CD4-positive, alpha-beta T cell treated with Interleukin-12 subunit alpha and Interleukin-12 subunit beta, for 1 hour (primary cell): Measurements from ENCODE around the gene POLD4.
A peak's percentile ranks its signal among the peaks of the same experiment; 100 is the strongest.

Source experiments
- DNase-seq: peaks from one replicate; pipeline ENCODE4 v3.0.0-alpha.2; 2020

Gene POLD4

DNA sequence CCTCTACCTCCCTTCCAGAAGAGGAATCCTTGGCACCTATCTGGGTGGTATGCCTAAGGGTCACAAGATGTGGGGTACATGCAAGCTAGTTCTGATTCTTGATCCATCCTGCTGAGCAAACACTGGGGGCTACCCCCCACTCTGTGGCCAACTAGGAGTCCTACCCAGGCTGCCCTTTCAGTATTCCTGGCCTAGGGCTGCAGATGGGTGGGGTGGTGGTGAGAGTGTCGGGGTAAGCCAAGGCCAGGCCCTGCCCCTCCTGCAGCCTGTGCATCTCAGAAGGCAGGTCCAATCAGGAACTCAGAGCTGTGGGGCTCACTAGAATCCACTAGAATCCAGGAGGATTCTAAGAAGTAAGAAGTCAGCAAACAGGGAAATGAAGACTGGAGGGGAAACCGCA, 39.1 kb downstream of the POLD4 start:
- DNase-seq, result no peak

DNA sequence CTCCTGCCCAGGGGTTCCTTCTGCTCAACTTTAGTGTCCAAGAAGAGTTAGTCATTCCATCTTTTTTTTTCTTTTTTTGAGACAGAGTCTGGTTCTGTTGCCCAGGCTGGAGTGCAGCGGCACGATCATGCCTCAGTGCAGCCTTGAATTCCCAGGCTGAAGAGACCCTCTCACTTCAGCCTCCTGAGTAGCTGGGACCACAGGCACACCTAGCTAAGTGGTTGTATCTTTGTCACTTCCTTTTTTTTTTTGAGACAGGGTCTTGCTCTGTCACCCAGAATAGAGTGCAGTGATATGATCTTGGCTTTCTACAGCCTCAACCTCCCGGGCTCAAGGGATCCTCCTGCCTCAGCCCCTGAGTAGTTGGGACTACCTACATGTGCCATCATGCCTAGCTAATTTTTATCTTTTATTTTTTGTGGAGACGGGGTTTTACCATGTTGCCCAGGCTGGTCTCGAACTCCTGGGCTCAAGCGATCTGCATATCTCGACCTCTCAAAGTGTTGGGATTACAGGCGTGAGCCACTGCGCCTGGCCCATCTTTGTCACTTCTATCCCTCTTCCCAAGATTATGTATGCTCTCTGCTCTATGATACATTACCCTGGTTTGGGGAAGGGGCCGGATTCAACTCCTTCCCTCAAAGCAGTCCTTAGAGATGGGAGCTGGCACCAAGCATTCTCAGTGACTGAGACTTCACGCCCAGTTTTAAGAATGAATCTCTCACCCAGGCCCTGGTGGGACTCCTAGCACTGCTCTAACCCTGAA, 40.0 kb downstream of the POLD4 start:
- DNase-seq, result no peak

DNA sequence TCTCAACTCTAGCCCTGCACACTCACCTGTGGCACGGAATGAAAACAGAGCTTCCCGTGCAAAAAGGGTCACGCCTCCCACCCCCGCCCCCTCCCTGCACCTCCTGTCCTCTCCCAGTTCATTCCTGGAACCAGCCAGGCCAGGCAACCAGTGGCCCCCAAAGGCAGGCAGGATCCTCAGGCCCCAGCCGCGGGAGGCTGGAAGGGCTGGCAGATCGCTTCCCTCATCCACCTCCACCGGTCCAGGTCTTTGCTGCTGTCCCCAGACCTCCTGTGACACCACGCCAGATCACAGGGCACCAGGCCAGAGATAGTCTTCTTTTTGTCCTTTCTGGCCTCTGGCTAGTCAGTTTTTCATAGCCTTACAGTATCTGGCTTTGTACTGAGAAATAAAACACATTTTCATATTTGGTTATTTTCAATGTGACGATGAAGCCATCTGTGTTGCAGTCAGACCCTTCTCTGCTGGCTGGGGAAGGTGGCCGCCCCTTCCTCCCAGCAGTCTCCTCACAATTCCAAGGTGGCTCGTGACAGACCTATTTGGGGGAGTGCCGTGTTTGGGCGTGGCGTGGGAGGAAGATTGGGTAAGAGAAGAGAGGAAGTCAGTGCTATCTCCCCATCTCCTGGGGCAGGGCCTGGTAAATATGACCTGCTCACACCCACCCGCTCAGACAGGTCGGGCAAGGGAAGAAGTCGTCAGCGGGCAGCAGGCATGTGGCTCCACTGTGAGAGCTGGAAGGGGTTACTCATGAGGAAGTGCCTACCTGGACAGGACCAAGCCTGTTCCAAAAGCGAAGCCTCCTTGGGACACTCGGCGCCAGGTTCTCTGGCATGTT, 40.9 kb downstream of the POLD4 start:
- DNase-seq, result peak; percentile 58

DNA sequence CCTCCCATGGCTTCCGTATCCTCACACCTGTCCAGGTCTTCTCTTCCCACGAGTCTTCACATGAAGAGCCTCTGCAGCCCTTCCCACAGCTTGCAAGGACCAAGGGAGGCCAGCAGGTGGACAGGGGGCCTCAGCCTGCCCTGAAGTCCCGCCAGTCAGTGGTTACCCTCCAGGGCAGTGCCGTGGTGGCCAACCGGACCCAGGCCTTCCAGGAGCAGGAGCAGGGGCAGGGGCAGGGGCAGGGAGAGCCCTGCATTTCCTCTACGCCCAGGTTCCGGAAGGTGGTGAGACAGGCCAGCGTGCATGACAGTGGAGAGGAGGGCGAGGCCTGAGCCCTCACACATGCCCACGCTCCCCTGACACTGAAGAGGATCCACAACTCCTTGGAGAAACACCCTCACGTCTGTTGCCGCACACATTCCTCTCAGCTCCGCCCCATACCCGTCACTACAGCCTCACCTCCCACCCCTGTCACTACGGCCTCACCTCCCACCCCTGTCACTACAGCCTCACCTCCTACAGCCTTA, 41.7 kb downstream of the POLD4 start:
- DNase-seq, result peak; percentile 27

DNA sequence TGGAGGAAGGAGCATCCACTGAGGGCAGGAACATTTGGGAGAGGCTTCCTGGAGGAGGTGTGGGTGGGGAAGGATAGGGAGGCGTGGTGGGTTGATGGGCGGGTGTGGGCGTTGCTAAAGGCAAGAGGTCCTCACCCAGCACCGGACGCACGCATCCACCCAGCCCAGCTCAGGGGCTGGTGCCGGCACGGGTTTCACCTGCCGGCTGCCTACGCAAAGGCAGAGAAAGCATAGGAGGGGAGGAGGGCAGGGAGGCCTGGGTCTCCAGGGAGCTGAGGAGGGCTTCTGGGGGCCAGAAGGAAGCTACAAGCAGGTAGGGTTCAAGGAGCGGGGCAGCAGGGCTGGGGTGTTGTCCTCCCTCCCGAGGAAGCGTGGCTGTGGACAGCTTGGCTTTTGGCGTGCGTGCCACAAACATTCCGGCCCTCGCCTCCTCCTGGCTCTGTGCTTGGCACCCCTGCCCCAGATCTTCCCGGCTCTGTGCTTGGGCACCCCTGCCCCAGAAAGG, 42.2 kb downstream of the POLD4 start:
- no peak for DNase-seq

DNA sequence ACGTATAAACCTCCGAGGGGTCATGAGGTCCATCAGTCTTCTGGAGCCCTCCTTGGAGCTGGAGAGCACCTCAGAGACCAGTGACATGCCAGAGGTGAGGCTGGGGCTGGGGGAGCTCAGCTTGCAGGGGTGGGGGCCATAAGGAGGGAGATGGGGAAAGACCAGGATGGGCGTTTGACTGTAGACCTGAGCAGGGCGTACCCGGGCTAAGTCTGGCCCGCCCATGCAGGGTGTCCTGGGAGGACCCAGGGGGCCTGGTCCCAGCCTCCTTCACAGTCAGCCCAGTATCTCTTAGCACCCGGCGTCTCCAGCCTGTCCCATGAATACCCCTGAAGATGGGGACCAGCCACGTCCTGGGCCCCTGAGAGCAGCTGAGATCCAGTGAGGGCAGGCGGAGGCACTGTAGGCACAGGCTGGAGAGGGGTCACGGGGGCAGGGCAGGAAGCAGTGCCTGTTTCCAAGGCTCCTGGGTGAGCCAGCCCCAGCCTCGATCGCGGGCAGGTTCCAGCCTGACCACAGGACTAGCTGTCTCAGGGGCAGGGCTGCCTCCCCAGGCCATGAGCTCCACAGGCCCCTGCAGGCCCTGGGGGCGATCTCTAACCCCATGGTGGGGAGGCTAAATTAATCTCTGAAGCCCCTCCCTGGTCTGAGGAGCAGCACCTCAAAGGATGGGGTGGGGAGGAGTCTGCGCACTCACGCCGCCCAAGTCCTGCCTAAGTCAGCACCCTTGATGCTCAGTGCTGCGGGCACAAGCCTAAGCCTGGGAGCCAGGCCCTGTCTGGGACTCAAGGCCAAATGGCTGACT, 42.9 kb downstream of the POLD4 start:
- no peak for DNase-seq

DNA sequence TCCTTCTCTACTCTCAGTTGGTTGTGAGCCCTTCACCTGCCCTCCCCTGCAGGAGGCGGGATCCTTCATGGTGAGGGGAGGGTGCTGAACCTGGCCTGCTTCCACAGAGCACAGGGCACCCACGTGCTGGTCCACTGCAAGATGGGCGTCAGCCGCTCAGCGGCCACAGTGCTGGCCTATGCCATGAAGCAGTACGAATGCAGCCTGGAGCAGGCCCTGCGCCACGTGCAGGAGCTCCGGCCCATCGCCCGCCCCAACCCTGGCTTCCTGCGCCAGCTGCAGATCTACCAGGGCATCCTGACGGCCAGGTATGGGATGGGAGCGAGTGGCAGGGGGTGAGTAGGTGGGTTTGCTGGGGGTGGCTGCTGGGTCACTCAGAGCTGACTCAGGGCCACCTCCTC, 43.7 kb downstream of the POLD4 start:
- no peak for DNase-seq

DNA sequence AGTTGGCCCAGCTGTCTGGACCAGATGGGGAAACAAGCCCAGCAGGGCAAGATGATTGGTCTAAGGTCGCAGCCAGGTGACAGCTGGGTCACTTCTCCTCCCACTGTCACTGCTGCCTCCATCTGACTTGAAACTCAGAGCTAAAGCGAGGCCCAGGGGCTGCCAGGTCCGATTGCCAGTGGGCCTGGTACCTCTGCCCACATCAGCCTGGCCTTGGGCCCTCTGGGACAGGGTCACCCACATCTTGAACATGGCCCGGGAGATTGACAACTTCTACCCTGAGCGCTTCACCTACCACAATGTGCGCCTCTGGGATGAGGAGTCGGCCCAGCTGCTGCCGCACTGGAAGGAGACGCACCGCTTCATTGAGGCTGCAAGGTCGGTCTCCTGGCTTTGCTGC, 44.2 kb downstream of the POLD4 start:
- DNase-seq, result no peak

DNA sequence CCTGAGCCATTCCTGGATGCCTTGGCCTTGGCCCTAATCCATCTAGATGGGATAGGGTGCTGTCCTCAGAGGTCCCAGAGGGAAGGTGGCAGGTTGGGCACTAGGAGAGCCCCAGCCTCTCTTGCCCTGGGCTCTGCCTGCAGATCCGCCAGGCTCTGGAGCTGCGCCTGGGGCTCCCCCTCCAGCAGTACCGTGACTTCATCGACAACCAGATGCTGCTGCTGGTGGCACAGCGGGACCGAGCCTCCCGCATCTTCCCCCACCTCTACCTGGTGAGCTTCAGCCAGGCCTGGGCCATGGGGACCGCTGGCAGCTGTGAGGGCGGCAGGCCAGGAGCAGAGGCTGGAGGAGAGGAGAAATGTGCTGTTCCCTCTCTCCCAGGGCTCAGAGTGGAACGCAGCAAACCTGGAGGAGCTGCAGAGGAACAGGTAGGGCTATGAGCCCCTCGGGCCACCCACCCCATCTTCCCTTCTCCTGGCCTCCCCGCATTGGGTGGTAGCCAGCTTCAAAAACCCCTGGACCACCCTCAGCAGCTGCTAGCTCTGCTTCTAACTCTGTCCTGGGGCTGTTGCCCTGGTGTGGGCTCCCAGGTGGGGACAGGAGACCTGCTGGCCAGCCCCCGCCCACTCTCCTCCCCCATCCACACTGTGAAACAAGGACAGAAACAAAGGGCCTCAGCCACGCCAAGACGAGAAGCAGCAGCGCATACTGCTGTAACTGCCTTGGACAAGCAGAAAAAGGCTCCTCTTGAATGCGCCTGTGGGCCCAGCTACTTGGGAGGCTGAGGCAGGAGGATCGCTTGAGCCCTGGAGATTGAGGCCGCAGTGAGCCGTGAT, 45.1 kb downstream of the POLD4 start:
- DNase-seq, result no peak

DNA sequence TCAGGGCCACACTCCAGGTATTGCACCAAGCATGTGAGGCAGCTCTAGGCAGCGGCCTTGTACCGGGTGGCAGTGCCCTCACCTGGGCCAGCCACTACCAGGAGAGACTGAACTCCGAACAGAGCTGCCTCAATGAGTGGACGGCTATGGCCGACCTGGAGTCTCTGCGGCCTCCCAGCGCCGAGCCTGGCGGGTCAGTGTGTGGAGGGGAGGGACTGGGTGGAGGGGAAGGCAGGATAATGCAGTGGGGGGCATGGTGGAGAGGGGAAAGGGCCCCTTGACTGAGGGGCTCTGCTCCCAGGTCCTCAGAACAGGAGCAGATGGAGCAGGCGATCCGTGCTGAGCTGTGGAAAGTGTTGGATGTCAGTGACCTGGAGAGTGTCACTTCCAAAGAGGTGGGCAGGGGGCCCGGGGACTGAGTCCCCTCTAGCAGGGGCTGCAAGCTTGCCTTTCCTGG, 45.8 kb downstream of the POLD4 start:
- no peak for DNase-seq

DNA sequence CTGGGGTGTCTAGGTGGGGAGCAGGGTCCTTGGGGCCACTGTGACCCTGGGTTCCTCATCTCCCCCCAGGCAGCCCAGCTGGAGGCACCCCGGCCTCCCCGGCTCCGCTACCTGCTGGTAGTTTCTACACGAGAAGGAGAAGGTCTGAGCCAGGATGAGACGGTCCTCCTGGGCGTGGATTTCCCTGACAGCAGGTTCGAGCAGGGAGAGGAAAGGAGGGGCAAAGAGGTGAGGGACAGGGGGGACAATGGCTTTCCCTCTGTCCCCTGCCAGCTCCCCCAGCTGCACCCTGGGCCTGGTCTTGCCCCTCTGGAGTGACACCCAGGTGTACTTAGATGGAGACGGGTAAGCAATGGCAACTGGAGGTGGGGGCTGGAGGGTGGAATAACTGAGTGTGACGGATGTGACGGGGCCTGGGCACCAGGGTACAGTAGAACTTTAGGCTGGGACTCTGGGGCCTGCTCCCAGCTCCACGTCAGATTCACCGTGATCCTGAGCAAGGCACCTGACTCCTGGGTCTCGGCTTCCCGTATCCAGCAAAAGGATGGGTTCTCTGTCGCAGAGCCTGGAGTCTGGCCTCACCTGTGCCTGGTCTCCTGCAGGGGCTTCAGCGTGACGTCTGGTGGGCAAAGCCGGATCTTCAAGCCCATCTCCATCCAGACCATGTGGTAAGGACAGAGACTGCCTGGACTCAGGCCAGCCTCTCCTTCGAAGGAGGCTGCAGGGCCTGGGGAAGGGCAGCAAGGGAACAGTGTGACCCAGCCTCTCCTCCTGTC, 46.4 kb downstream of the POLD4 start:
- no peak for DNase-seq

DNA sequence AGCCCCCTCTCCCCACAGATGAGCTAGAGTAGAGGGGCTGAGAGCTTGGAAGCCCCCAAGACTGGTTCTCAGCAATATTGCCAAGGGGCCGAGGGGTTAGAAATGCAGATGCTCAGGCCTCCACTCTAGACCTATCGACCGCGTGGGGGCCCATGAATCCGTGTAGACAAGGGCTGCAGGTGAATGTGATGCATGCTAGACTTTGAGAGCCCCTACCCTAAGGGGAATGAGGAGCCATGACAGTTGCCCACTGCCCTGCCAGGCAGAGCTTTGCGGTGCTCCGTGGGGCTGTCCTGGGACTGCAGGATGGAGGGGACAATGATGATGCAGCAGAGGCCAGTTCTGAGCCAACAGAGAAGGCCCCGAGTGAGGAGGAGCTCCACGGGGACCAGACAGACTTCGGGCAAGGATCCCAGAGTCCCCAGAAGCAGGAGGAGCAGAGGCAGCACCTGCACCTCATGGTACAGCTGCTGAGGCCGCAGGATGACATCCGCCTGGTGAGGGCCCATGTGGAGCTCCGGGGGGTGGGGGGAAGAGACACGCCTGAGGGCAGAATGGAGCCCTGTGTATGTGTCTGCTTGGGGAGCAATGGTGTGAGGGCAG, 48.7 kb downstream of the POLD4 start:
- DNase-seq, result no peak

DNA sequence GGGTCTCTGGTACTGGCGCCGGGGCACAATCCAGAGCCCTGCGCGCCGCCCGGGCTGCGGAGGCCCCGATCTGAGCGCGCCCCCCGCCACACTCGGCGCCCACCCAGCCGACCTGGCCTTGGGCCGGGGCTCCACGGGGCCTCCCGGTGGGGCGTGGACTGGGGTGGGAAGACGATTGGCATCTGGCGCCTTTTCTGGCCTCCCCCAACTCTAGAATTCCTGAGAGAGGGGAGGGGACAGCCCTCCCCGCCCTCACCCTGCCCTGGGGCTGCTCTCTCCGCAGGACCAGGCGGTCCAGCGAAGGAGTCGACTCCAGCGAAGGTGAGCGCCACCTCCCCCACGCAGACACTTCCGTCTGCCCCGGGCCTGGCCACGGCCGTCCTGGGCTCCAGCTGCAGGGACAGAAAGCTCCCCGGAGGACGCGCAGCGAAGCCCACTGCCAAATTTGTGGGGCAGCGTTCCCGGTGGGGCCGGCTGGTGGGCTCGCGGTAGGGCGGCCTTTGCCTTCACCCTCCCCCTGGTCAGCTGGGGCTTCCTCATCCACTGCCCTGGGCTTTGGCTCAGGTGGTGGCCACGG, 49.4 kb downstream of the POLD4 start:
- DNase-seq, result no peak

DNA sequence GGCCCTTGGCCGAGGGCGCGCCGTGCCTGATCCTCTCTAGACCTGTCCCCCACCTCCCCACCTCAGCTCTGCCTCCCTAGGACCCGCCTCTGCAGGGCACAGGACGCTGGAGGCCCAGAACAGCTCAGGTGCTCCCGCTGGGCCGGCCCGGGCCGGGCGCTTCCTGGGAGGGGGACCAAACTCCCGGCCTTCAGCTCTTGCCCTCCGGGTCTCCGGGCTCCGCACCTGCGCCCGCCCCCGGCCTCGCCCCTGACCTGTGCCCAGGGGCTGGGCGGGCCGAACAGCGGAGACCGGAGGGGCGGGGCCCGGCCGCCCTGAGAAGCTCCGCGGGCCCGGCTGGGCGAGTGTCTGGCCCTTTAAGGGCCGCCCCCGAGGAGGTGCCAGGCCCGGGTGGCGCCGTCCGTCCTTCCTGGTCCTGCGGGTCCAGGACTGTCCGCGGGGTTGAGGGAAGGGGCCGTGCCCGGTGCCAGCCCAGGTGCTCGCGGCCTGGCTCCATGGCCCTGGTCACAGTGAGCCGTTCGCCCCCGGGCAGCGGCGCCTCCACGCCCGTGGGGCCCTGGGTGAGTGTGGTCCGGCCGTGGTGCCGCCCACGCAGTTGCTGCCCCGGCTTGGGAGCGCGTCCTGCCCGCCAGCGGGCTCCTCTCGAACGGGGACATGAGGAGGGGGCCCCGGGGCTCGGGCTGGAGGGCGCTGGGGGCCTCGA, 50.1 kb downstream of the POLD4 start, which contains the start of gene SSH3:
SSH3 (plus strand) TSS at position 399 of the 703 bp plus-strand sequence; CDS start at position 495, 96 bp downstream.
- DNase-seq, result peak; percentile 51

DNA sequence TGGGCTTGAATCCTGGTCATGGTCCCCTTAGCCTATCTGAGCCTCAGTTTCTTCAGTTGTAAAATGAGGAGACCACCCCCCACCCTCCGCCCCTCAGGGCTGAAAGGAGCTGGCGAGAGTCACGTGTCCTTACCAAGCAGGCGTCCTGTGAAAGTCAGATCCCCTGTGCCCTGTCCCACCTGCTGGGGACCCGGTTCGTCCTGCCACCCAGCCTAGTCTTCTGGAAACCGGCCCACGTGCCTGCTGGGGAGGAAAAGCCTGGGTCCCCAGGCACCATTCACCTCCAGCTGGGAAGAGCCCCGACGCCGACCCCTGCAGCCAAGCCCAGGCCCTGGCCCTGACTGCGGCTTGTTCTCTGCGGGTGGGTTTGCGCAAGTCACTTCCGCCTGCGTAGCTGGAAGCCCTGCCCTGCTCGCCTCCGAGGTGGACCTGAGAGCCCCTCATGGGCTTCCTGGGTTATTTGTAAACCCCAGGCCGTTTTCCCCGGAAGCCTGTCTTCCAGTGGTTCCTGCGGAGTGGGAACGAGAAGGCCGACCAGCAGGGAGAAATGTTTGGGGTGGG, 50.7 kb downstream of the POLD4 start:
- no peak for DNase-seq

DNA sequence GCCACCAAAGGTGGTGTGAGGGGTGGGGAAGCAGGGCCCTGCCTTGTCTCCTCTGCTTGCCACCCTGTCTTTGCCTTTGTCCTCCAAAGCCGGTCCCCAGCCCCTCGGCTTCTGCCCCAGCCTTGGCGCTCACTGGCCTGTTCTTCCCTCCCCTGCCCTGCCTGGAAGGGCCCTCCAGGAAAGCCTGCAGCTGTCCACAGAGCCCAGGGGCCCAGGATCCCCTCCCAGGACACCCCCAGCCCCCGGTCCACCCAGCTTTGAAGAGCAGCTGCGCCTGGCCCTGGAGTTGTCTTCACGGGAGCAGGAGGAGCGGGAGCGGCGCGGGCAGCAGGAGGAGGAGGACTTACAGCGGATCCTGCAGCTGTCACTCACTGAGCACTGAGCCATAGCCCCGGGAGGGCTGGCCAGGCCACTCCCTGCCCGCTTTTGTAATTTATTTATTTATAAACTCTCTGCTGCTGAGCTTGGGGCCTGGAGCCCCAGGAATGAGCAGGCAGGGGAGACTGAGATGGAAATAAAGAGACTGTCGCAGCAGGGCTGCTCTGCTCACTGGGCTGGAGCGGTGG, 51.3 kb downstream of the POLD4 start:
- no peak for DNase-seq

DNA sequence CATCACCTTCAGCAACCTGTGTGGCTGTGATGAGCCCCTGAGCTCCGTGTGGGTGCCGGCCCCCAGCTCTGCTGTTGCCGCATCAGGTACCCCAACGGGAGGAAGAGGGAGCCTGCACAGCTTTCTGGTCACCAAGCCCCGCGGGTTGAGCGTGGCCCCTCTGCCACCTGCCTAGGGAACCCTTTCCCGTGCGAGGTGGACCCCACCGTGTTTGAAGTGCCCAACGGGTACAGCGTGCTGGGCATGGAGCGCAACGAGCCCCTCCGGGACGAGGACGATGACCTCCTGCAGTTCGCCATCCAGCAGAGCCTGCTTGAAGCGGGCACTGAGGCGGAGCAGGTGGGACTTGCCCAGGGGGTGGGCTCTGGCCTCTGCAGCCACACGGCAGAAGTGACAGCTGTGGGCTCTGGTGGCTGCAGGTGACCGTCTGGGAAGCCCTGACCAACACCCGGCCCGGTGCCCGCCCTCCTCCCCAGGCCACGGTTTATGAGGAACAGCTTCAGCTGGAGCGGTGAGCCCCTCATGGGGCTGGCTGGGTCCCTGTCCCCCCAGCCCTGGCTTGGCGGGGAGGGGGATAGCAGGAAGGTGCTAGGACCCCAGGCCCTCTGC, 51.9 kb downstream of the POLD4 start:
- DNase-seq, result no peak
